KG1 (cell line): ENCODE data around the gene WLS.
"Not testable (repeated sequence)": the region's sequence is repeated elsewhere in the genome, so short reads cannot be mapped to it uniquely, and the experiment has no call there.

Experiments used
- DNase-seq: peaks from one replicate; lab custom pipeline; 2025; lab: John Stamatoyannopoulos, UW

The WLS gene

DNA sequence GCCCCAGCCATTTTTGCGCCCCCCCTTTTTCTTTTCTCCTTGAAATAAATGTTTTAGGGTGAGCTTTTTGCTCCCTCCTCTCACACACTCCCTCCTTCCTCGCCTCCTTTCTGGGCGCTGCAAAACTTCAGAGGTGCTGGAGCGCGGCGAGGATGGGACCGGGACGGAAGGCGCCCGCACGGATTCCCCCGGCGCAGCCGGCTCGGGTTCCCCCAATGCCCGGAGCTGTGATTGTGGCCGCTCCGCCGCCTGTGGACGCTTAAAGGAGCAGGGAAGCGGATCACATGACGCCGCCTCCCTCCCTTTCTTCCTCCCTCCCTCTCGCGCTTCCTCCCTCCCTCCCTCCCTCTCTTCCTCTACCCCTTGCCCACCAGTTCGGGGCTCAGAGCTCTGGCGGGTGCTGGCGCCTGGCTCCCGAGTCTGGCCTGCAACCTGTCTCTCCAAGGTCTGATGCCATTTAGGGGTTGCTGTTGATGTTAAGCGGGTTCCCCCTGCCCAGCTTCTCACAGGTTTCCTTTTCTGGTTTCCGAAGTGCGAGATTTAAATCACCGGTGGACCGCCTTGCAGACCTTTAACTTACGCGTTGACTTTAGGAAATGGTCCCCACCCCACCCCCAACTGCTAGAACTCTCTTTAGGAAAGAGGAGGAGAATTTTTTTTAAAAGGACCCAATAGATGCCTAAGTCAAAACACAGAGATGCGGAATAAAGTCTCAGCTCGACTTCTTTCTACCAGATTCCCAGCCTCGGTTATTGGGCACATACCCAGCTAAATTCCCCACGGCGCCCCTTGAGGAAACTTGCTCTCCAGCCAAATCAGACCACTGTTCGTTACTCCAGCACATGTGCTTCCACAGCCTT is at the start of gene WLS:
WLS (minus strand) TSS at position 235 of the 860 bp plus-strand sequence; CDS start at position 11, 224 bp downstream.
- no peak for DNase-seq

- DNase-seq, result no peak
These were observed 48.0 kb upstream of the WLS start for GRCh38 chr1:68280286-68280685.

GRCh38 chr1:68279846-68280245 is 47.5 kb upstream of the WLS start:
- no peak for DNase-seq

GRCh38 chr1:68278221-68278620 is 45.9 kb upstream of the WLS start:
- DNase-seq, result no peak

DNA sequence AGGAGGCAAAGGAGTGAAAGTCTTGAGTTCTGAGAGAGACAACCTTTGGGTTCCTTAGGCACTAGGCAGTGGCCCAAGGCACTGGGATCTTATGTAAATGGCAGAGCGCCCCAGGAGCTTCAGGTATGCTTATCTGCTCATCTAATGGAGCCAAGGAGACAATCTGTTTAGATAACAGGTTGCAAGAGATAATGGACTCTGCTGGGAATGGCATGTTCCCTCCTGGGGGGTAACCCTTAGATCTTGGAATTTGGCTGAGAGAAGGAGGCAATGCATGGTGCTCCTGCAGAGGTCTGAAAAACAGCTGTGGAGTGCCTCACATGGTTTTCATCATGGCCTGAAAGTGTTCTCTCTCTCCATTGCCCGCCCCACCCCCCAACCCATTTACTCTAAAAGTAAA is 44.1 kb upstream of the WLS start:
- no peak for DNase-seq

DNA sequence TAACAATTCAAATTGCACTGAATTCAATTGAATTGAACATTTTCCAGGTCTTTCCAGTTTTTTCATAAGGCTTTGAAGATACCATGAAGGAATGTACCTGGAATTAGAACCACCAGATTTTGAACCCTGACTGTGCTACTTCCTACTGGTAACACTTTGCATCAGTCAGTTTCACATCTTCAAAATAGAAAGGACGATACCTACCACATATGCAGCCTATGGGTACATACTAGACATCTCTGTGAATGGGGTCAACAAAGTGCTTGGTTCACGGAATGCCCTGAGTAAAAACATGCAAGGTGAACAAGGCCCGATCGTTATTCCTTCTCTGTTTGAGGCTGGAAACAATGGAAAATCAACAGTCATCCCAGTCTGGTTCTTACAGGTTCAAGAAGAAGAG is 41.2 kb upstream of the WLS start:
- no peak for DNase-seq

DNA sequence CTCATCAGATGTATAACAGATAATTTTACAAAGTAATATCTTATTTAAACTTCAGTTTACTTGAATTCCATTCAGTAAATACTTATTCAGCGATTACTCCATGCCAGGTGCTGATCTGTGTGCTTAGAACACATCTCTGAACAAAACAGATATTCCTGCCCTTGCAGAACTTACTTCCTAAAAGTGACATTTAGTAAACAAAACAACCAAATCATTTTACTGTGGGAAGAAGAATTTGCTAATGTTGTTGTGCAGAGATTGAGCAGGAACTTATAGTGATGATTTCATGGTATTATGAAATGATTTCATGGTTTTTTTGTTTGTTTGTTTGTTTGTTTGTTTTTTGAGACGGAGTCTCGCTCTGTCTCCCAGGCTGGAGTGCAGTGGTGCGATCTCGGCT is 39.3 kb upstream of the WLS start:
- DNase-seq, result no peak

DNA sequence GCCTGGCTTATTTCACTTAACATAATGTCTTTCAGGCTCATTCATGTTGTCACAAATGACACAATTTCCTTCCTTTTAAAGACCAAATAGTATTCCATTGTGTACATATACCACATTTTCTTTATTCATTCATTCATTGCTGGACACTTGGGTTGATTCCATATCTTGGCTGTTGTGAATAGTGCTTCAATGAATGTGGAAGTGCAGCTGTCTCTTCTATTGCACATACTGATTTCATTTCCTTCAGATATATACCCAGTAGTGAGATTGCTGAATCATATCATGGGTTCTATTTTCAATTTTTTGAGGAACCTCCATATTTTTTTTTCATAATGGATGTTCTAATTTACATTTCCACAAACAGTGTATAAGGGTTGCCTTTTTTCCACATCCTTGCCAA is 38.6 kb upstream of the WLS start:
- no peak for DNase-seq

DNA sequence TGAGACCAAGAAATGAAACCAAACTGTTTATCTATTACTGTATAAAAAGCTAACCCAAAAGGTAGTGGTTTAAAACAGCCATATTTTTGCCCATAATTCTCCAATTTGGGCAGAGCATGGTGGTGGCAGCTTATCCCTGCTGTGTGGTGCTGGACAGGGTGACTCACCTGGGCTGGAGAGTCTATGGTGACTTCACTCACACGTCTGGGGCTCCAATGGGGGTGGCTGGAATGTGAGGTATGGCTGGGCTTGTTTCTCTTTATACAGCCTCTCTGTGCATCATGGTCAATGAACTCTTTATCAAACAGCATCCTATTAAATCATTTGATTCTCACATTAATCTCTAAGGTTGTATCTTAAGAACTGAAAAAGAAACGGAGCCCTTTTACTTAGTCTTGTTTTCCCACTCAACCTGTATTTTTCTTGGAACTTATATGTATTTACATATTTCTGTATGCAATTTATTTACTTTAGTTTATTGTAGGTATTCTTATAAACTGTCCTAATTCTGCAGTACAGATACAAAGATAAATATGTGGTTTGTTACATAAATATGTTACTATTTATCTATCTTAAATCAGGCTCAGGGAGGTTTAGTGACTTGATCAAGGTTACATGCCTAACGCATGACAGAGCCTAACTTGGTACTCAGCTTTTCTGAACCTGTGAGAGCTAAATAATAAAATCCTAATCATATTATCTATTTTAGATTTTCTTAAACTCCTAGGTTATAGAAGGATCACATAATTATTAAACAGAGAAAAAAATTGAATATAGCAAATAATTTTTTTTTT is 37.5 kb upstream of the WLS start:
- no peak for DNase-seq

GRCh38 chr1:68268896-68269483 is 36.7 kb upstream of the WLS start:
- no peak for DNase-seq

GRCh38 chr1:68256824-68257223 is 24.5 kb upstream of the WLS start:
- DNase-seq, result not testable (repeated sequence)

- DNase-seq, result no peak
These were observed 23.0 kb upstream of the WLS start for GRCh38 chr1:68255301-68255700.

DNA sequence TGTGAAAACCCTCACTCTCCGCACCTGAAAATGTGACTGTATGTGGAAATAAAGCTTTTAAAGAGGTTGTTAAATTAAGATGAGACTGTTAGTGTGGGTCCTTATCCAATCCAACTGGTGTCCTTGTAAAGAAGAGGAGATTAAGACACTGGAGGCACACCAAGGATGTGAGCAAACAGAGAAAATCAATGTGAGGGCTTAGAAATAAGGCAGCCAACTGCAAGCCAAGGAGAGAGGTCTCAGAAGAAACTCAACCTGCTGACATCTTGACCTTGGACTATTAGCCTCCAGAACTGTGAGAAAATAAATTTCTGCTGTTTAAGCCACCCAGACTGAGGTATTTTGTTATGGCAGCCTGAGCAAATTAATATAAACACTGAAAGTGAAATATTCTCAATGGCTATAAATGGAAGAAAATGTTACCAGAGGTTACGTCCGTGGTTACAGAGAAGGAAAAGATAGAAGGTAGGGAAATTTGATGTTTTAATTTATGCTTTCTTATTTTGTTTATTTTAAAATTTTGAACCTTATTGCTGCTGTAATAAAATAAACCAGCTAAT is 22.4 kb upstream of the WLS start:
- no peak for DNase-seq

DNA sequence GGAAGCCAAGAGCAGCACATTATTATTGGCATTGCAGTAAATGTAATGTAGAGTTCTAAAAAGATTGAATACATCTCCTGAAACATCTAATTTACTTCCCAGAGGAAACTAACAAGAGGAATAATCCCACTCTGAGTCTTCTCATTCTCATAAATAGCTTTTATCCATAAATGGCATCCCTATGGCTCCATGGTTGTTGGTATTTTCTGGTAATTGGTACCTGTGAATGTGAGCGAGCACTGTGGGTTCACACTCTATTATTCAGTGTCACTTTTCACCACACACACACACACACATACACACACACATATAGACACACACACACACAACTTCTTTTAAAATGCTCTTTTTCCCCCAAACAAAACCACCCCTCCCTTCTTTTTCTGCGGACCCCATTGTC is 4.7 kb upstream of the WLS start:
- no peak for DNase-seq

- no peak for DNase-seq
These were observed 1.8 kb upstream of the WLS start for GRCh38 chr1:68234094-68234493.

GRCh38 chr1:68233202-68233601 is 879 bp upstream of the WLS start:
- DNase-seq, result no peak

DNA sequence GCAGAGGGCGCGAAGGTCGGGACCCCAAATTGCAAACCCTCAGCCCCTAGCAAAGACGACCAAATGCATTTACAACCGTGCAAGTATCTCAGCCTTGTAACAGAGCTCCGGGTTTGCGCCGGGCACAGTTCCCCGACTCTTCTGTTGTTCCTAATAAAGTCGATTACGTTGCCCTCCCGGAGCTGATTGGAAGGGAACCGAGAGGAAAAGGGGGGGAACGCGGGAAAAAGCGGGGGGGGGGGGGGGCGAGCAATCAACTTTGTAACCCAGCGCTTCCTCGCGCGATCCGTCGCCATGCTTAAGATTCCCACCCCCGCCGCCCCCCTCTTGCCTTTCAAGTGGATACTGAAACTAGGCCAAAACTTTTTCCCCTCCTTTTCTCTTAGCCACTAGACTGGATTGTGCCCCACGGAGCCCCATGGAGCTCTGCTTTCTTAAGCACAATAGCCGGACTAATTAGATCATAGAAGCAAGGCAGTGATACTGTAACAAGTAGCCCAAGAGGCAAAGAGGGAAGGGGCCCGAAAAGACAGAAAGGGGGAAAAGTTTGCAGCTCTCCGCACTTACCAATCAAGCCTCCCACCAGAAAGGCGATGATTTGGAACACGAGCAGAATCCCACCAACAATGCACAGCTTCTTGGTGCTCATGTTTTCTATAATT is 565 bp downstream of the WLS start:
- DNase-seq, result no peak

GRCh38 chr1:68230901-68231626 is 1.3 kb downstream of the WLS start:
- no peak for DNase-seq

GRCh38 chr1:68230484-68230802 is 1.9 kb downstream of the WLS start:
- DNase-seq, result no peak

DNA sequence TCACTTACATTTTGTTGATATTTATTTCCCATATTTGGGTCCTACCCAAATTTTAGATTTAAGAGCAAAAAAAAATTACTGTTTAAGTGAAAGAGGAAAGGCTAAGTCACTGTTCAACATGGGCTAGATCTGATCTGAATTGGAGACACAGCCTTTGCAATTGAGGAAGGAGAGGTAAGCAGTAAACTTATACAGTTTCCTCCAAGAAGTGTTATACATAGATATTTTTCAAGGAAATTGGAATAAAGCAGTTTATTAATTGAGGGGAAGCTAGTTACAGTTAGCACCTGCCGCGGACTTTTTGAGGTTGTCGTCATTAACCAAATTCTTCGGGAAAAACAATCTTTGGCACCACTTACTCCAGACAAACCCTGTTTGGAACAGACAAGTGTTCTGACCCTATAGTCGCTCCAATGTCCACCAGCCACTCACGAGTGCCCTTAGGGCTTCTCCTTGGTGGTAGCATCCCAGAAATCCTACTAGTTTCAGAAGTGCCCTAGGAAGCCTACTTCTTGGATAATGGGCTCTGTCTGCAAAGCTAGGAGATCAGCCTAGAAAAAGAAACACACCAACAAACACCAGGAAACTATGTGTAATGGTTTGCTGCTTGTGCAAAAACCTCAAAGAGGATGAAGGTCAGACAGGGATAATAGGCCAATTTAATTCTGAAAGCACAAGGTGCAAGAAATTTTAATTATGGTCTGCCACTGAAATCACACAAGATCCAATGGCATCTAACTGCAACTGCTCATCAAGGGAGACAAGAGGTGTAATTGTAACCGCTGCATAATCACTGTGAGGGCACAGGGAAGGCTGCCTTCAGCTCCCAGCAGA is 2.5 kb downstream of the WLS start:
- no peak for DNase-seq

DNA sequence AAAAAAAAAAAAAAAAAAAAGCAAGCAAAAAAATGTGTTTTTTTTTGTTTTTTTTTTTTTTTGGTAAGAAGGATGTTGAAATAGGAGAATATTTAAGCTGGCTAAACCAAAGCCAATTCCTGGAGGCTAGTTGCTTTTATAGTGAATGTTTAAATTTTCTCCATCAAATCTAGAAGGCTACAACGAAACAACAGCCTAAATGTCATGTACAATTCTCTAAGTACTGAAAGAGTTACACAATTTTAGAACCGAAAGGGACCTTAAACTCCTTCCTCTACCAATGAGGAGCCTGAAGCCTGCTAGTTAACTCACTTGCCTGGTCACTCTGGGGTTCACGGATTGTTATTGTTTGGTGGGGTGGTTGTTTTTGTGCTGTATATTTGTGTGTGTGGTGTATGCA is 3.5 kb downstream of the WLS start:
- DNase-seq, result no peak
